MM.1S (cell line): ENCODE measurements around the gene CDC5L.

Source experiments
- EZH2 ChIP-seq: fragments of 300-600 bp; sonication (generic); optimal IDR thresholded peaks from 2 replicates; pipeline ENCODE3; 2017; ENCODE audit warnings: low read depth, mild to moderate bottlenecking, antibody characterized with exemption, low read length, mixed read lengths
- TF ChIP-seq, protein P1 (sequence below): fragments of 300-600 bp; sonication (generic); IDR thresholded peaks from 2 replicates; pipeline ENCODE4 v1.5.1; 2016; ENCODE audit warnings: antibody characterized with exemption, low read length, mixed read lengths

DNA sequence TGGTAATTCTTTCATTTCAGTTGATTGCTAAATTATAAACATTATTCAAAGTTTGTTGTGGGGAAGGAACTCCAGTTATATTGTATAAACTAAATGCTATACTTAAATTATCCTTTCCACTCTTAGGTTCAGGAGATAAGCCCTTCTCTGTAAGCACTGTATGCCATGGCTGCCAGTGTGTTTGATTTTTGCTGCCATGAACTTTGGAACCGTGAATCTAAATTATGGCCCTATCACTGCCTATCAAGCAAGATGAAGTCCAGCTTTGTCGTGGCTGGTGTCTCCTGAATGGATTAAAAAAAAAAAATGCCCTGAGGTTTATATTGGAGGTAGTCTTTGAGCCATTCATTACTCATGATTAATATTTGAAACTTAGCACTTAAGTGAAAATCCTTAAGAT, 44.7 kb downstream of the CDC5L start:
- TF ChIP-seq, protein P1, sequence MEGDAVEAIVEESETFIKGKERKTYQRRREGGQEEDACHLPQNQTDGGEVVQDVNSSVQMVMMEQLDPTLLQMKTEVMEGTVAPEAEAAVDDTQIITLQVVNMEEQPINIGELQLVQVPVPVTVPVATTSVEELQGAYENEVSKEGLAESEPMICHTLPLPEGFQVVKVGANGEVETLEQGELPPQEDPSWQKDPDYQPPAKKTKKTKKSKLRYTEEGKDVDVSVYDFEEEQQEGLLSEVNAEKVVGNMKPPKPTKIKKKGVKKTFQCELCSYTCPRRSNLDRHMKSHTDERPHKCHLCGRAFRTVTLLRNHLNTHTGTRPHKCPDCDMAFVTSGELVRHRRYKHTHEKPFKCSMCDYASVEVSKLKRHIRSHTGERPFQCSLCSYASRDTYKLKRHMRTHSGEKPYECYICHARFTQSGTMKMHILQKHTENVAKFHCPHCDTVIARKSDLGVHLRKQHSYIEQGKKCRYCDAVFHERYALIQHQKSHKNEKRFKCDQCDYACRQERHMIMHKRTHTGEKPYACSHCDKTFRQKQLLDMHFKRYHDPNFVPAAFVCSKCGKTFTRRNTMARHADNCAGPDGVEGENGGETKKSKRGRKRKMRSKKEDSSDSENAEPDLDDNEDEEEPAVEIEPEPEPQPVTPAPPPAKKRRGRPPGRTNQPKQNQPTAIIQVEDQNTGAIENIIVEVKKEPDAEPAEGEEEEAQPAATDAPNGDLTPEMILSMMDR = no peak
- no peak for TF ChIP-seq EZH2
